Mucosa of rectum (tissue), 2 donors: Measurements from ENCODE around the gene PRR22.
"Not testable (repeated sequence)": the region's sequence is repeated elsewhere in the genome, so short reads cannot be mapped to it uniquely, and the experiment has no call there.

Experiments
- H3K27ac ChIP-seq, 2 donors: one replicate each; pipeline ENCODE4 v1.7.0; 2013; ENCODE audit warnings: inconsistent platforms in 2 of 2, low read depth in 2 of 2, low read length in 2 of 2
- H3K27me3 ChIP-seq, 2 donors: one replicate each; pipeline ENCODE4 v1.7.0; 2013; ENCODE audit warnings: low read length in 2 of 2; ENCODE audit not compliant: control insufficient read depth in 2 of 2, insufficient read depth in 2 of 2
- H3K36me3 ChIP-seq, 2 donors: one replicate each; pipeline ENCODE4 v1.7.0; 2013; ENCODE audit warnings: low read length in 2 of 2; ENCODE audit not compliant: control insufficient read depth in 2 of 2, insufficient read depth in 2 of 2
- H3K4me1 ChIP-seq, 2 donors: one replicate each; pipeline ENCODE4 v1.7.0; 2013; ENCODE audit warnings: low read length in 2 of 2, mild to moderate bottlenecking in 1 of 2; ENCODE audit not compliant: control insufficient read depth in 2 of 2, insufficient read depth in 2 of 2
- H3K4me3 ChIP-seq, 2 donors: one replicate each; pipeline ENCODE4 v1.7.0; 2013; ENCODE audit warnings: low read length in 2 of 2
- H3K9ac ChIP-seq, 2 donors: one replicate each; pipeline ENCODE4 v1.7.0; 2013; ENCODE audit warnings: low read length in 2 of 2, low read depth in 1 of 2, mild to moderate bottlenecking in 1 of 2
- H3K9me3 ChIP-seq, 2 donors: one replicate each; pipeline ENCODE4 v1.7.0; 2013; ENCODE audit warnings: low read length in 2 of 2; ENCODE audit not compliant: control insufficient read depth in 2 of 2
- donor health status: healthy.
- donor health status: Normal muscosa, but diverticular disease.

PRR22 gene

DNA sequence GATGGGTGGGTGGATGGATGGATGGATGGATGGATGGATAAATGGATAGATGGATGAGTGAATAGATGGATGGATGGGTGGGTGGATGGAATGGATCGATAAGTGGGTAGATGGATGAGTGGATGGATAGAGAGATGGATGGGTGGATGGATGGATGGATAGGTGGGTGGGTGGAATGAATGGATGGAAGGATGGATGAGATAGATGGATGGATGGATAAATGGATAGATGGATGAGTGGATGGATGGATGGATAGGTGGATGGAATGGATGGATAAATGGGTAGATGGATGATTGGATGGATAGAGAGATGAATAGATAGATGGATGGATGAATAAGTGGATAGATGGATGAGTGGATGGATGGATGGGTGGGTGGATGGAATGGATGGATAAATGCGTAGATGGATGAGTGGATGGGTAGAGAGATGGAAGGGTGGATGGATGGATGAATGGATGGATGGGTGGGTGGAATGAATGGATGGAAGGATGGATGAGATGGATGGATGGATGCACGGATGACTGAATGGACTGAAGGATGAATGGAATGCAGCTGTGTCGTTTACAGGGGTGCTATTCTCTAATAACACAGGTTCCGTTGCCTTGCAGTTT is 21.8 kb downstream of the PRR22 start:
- H3K27me3 ChIP-seq: peaks cover 0 to 5% of the 10 kb centered on the region in 2 donors
- no peak overlapping the region for H3K27ac ChIP-seq
- H3K4me3 ChIP-seq: no peak overlapping the region
- H3K9ac ChIP-seq: no peak overlapping the region
- H3K9me3 ChIP-seq: no peaks in the 10 kb centered on the region
- H3K36me3 ChIP-seq: no peaks in the 10 kb centered on the region
- H3K4me1 ChIP-seq: no peaks in the 10 kb centered on the region

DNA sequence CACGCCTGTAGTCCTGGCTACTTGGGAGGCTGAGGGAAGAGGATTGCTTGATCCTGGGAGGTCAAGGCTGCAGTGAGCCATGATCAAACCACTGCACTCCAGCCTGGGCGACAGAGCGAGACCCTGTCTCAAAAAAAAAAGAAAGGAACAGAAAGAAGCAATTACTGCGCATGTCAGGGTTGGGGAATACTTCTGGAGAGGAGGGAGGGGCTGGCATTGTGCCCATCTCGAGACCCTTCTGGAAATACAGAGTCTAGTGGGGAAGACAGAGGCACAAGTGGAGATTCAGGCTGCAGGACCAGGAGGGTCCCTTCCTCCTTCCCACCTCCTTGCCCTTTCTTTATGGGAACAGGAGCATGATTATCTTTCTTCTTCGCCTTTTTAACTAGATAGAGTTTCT is 30.8 kb downstream of the PRR22 start:
- Histone ChIP-seq H3K27me3 (peaks cover 0 to 5% of the 10 kb centered on the region in 2 donors), H3K9me3 (no peaks in the 10 kb centered on the region), H3K27ac (no peak overlapping the region), H3K9ac (no peak overlapping the region), H3K36me3 (no peaks in the 10 kb centered on the region), H3K4me3 (no peak overlapping the region), H3K4me1 (no peaks in the 10 kb centered on the region)

DNA sequence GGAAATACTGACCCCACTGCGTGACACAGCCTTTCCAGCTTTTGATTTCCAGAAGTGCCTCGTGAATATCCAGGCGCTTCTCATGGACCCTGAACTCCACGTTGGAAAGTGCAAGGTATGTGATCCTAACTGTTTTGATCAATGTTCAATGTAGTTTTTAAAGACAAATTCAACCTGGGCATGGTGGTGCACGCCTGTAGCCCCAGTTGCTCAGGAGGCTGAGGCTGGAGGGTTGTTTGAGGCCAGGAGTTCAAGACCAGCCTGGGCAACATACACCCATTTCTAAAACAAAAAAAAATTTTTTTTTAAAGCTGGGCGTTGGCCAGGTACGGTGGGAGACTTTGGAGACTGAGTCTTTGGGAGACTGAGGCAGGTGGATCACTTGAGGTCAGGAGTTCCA is 32.8 kb downstream of the PRR22 start:
- H3K9me3 ChIP-seq: no peaks in the 10 kb centered on the region
- no peak overlapping the region for H3K27ac ChIP-seq
- no peak overlapping the region for H3K4me3 ChIP-seq
- no peaks in the 10 kb centered on the region for H3K27me3 ChIP-seq
- no peaks in the 10 kb centered on the region for H3K4me1 ChIP-seq
- no peaks in the 10 kb centered on the region for H3K36me3 ChIP-seq
- H3K9ac ChIP-seq: no peak overlapping the region

DNA sequence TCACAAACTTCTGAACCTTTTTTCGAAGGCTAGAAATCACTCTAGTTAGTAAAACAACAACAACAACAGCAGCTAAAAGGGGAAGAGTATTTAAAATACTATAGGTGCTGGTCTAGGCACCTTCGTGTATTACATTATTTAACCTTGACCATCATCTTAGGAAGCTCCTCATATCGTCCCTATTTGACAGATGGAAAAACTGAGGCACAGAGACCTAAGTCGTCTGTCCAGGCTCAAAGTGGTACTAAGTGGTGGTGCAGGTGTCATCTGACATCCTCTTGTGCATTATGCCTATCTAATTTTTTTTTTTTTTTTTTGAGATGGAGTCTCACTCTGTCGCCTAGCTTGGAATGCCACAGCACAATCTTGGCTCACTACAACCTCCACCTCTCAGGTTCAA is 35.0 kb downstream of the PRR22 start:
- H3K4me3 ChIP-seq: no peak overlapping the region
- no peaks in the 10 kb centered on the region for H3K4me1 ChIP-seq
- H3K9me3 ChIP-seq: no peaks in the 10 kb centered on the region
- no peak overlapping the region for H3K9ac ChIP-seq
- H3K27me3 ChIP-seq: no peaks in the 10 kb centered on the region
- no peak overlapping the region for H3K27ac ChIP-seq
- H3K36me3 ChIP-seq: no peaks in the 10 kb centered on the region

DNA sequence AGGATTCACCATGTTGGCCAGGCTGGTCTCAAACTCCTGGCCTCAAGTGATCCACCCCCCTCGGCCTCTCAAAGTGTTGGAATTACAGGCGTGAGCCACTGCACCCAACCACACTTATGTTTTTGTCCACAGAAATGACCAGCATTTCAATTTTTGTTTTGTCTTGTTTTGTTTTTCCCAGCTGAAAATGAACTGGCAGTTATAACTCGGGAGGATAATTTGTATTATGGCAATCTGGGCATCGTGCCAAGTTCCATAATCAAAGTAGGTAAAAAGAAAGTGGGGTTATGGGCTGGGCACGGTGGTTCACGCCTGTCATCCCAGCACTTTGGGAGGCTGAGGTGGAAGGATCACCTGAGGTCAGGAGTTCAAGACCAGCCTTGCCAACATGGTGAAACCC is 35.6 kb downstream of the PRR22 start:
- not testable (repeated sequence) for H3K36me3 ChIP-seq, H3K9me3 ChIP-seq, H3K27ac ChIP-seq, H3K27me3 ChIP-seq, H3K9ac ChIP-seq, H3K4me1 ChIP-seq, H3K4me3 ChIP-seq

DNA sequence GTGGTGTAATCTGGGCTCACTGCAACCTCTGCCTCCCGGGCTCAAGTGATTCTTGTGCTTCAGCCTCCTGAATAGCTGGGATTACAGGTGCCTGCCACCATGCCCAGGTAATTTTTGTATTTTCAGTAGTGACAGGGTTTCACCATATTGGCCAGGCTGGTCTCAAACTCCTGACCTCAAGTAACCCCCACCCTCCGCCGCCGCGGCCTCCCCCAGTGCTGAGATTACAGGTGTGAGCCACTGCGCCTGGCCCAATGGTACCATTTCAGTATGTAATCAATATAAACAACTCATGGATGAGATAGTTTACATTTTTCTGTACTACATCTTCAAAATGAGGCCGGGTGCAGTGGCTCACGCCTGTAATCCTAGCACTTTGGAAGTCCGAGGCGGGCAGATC is 39.5 kb downstream of the PRR22 start:
- not testable (repeated sequence) for H3K27me3 ChIP-seq, H3K9me3 ChIP-seq, H3K27ac ChIP-seq, H3K36me3 ChIP-seq, H3K4me3 ChIP-seq, H3K4me1 ChIP-seq, H3K9ac ChIP-seq

DNA sequence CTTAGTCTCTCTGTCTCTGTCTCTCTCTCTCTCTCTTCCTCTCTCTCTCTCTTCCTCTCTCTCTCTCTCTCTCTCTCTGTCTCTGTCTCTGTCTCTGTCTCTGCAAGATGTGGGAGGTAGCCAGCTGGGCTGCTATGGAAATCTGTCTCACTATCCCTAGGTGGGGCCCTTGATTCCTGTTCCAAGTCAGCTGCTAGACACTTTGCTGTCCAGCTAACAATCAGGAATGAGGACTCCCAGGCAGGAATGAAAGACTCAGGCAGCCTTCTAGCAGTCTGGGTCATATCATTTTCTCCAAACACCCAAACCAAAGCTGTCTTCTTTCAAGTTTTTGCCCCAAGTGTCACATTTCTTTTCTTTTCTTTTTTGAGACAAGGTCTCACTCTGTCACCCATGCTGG is 40.9 kb downstream of the PRR22 start:
- Histone ChIP-seq H3K36me3 (no peaks in the 10 kb centered on the region), H3K4me1 (no peaks in the 10 kb centered on the region), H3K27ac (no peak overlapping the region), H3K9ac (no peak overlapping the region), H3K27me3 (no peaks in the 10 kb centered on the region), H3K4me3 (no peak overlapping the region), H3K9me3 (no peaks in the 10 kb centered on the region)

DNA sequence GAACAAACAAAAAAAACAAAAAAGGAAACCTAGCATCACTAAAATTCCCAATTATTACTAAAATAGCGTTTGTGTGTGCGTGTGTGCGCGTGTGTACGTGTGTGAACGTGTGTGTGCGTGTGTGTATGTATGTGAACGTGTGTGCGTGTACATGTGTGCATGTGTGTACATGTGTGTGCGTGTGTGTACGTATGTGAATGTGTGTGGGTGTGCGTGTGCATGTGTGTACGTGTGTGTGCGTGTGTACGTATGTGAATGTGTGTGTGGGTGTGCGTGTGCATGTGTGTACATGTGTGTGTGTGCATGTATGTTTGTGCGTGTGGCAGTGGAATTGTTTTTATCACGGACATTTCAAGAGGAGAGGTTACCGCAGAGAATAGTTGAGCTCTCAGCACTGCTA is 42.5 kb downstream of the PRR22 start:
- Histone ChIP-seq H3K36me3 (no peaks in the 10 kb centered on the region), H3K4me3 (no peak overlapping the region), H3K4me1 (no peaks in the 10 kb centered on the region), H3K9ac (no peak overlapping the region), H3K27me3 (no peaks in the 10 kb centered on the region), H3K27ac (no peak overlapping the region), H3K9me3 (no peaks in the 10 kb centered on the region)

DNA sequence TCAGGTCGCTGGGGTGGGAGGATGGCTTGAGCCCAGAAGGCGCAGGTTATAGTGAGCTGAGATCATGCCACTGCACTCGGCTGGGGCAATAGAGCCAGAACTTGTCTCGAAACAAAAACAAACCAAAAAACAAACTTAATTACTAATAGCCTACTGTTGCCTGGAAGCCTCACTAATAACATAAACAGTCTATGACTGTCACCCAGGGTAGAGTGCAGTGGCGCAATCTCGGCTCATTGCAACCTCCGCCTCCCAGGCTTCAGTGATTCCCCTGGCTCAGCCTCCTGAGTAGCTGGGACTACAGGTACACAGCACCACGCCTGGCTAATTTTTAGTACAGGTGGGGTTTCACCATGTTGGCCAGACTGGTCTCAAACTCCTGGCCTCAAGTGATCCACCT is 46.1 kb downstream of the PRR22 start:
- Histone ChIP-seq H3K9me3 (no peaks in the 10 kb centered on the region), H3K9ac (no peak overlapping the region), H3K27me3 (no peaks in the 10 kb centered on the region), H3K4me1 (no peaks in the 10 kb centered on the region), H3K27ac (no peak overlapping the region), H3K4me3 (no peak overlapping the region), H3K36me3 (no peaks in the 10 kb centered on the region)

DNA sequence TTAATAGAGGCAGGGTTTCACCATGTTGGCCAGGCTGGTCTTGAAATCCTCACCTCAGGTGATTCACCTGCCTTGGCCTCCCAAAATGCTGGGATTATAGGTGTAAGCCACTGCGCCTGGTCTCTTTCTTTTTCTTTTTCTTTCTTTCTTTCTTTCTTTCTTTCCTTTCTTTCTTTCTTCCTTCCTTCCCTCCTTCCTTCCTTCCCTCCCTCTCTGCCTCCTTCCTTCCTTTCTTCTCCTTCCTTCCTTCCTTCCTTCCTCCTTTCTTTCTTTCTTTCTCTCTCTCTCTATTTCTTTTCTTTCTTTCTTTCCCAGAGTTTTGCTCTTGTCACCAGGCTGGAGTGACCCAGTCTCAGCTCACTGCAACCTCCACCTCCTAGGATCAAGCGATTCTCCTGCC is 51.4 kb downstream of the PRR22 start:
- H3K27me3 ChIP-seq, H3K4me3 ChIP-seq, H3K36me3 ChIP-seq, H3K4me1 ChIP-seq, H3K9me3 ChIP-seq, H3K27ac ChIP-seq, H3K9ac ChIP-seq: not testable (repeated sequence)
